ENCODE measurements around the gene BAZ2B.

BAZ2B gene

DNA sequence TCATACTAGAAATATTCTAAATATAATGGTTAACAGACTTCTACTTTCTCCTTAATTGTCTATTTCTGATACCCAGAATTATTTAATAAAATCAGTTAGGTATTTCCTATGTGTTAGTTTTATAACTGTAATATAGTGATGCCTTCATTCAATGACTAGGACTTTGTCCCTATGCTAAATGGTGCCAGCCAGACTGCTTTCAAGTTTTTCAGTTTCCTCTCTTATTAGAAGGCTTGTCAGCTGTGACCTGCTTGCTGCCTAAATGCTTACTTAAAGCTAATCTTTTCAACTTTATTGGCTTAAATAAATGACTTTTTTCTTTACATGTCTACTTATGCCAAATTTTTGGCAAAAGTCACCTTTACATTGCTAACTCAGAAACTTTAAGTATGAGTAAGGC lies 30.7 kb downstream of the BAZ2B start:
- no peak for DNase-seq (ENCODE audit: low read depth in 2 of 3, low spot score in 1 of 3)

GRCh38 chr2:159584796-159585195 lies 31.6 kb downstream of the BAZ2B start:
- no peak for DNase-seq (ENCODE audit: low read depth in 2 of 3, low spot score in 1 of 3)

DNA sequence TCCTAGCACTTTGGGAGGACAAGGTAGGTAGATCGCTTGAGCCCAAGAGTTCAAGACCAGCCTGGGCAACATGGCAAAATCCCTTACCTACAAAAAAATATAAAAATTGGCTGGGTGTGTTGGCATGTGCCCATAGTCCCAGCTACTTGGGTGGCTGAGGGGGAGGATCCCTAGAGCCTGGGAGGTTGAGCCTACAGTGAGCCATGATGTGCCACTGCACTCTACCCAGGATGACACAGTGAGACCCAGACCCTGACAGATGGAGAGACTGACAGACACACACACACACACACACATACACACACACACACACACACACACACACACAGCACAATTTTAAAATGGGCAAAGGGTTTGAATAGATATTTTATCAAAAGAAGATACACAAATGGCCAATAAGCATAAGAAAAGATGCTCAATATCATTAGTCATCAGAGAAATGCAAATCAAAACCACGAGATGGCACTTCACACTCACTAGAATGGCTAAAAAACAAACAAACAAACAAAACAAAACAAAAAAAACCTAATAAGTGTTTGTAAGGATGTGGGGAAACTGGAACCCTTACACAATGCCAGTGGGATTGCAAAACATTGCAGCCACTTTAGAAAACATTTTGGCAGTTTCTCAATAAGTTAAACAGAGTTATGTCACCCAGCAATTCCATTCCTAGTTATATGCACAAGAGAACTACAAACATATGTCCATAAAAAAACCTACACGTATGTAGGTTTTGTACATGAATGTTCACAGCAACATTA lies 42.3 kb downstream of the BAZ2B start:
- no peak for DNase-seq (ENCODE audit: low read depth in 2 of 3, low spot score in 1 of 3)

DNA sequence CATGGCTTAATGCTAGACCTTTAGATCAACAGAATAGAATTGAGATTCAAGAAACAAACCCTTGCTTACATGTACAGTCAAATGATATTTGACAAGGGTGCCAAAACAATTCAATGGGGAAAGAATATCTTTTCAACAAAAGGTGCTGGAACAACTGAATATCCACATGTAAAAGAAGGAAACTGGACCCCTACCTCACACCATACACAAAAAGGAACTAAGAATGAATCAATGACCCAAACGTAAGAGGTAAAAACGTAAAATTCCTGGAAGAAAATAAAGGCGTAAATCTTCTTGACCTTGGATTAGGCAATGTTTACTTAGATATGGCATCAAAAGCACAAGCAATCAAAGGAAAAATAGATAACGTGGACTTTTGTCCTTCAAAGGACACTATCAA lies 43.1 kb downstream of the BAZ2B start:
- no peak for DNase-seq (ENCODE audit: low read depth in 2 of 3, low spot score in 1 of 3)

- no peak for DNase-seq (ENCODE audit: low read depth in 2 of 3, low spot score in 1 of 3)
These were observed 43.9 kb downstream of the BAZ2B start for GRCh38 chr2:159572459-159572858.

DNA sequence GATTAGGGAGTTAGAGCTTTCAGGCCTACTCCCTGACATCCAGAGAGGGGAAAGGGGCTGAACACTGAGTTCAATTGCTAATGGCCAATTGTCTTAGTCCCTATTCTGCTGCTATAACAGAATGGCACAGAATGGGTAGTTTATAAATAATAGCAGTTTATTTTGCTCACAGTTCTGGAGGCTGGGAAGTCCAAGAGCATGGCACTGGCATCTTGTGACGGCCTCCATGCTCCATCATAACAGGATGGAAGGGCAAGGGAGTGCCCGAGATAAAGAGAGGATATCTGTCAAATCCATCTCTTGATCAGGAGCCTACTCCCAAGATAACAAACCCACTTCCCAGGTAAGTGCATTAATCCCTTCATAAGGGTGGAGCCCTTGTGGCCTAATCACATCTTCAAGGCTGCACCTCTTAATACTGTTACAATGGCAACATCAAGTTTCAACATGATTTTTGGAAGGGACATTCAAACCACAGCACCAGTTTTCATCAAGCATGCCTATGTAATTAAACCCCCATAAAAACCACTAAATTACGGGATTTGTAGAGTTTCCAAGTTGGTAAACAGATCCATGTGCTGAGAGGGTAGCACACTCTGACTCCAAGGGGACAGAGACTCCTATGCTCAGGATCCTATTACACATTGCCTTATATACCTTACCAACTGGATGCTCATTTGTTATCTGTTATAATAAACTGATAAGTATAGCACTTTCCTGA lies 44.6 kb downstream of the BAZ2B start:
- no peak for DNase-seq (ENCODE audit: low read depth in 2 of 3, low spot score in 1 of 3)

- no peak for DNase-seq (ENCODE audit: low read depth in 2 of 3, low spot score in 1 of 3)
These were observed 52.3 kb downstream of the BAZ2B start for GRCh38 chr2:159564081-159564480.

DNA sequence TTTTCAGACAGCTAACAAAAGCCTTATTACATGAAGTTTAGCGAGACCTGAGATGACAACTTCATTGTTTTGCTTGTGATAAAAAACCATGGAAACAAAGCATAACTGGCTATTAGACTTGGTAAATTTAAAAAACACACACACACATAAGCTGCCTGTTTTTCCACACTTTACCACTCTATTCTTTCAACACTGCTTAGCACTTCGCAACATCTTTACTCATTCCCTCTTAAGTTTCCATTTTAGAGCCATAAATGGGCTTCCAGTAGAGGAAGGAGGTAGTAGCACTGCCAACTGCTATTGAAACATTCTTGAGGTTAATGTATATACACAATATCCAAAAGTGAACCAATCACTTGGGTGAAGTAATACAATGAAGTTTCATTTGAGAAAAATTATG lies 54.1 kb downstream of the BAZ2B start:
- no peak for DNase-seq (ENCODE audit: low read depth in 2 of 3, low spot score in 1 of 3)

GRCh38 chr2:159561786-159562185 lies 54.6 kb downstream of the BAZ2B start:
- no peak for DNase-seq (ENCODE audit: low read depth in 2 of 3, low spot score in 1 of 3)

GRCh38 chr2:159561242-159561641 lies 55.1 kb downstream of the BAZ2B start:
- DNase-seq (ENCODE audit: low read depth in 2 of 3, low spot score in 1 of 3), result no peak

DNA sequence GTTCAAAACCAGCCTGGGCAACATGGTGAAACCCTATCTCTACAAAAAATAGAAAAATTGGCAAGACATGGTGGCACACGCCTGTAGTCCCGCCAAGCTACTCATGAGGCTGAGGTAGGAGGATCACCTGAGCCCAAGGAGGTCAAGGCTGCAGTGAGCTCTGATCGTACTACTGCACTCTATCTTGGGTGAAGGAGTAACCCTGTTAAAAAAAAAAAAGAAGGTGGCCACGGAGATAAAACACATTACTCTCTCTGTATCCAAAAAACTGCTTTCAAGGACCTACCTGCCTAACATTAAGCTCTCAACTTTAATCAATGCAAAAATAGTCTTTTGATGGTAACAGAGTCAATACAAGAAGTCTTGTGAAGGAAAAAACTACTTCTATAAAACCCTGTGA lies 57.3 kb downstream of the BAZ2B start:
- no peak for DNase-seq (ENCODE audit: low read depth in 2 of 3, low spot score in 1 of 3)

DNA sequence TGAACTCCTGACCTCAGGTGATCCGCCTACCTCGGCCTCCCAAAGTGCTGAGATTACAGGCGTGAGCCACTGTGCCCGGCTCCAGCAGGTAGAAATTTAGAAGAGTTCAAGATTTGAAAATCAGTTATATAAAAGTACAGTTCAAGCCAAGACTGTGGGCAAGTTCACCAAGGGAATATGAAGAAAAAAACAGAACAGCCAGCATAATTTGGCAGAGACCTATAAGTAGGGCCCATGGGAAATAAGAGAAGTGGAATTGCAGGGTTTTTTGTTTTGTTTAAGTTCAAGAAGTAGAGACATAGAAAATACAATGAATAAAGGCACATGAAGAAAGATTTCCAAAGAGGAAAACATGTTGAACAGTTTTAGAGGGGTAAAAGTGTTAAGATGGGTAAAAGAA lies 57.9 kb downstream of the BAZ2B start:
- no peak for DNase-seq (ENCODE audit: low read depth in 2 of 3, low spot score in 1 of 3)

DNA sequence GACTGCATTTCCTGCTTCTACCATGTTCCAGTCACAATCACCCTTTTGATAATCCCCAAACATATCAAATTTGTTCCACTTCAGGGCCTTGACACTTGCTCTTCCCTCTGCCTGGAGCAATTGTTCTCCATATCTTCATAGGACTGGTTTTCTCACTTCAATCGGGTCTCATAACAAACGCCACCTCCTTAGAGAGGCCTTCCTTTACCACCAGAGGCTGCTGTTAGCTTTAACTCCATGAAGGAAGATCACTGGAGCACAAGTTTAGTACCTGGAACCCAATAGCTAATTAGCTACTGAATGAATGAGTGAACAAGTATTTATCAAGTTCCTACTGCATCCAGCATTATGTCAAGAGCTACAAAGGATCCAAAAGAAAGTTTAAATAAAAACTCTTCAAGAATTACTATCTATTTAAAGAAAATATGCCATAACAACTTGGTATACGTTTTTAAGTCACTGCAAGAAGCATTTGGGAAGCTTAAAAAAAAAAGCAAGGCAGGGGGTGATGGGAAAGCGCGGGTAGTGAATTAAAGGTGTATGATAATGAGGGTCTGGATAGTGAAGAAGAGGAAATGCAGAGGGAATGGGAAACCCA lies 58.8 kb downstream of the BAZ2B start:
- DNase-seq (ENCODE audit: low read depth in 2 of 3, low spot score in 1 of 3), result no peak

DNA sequence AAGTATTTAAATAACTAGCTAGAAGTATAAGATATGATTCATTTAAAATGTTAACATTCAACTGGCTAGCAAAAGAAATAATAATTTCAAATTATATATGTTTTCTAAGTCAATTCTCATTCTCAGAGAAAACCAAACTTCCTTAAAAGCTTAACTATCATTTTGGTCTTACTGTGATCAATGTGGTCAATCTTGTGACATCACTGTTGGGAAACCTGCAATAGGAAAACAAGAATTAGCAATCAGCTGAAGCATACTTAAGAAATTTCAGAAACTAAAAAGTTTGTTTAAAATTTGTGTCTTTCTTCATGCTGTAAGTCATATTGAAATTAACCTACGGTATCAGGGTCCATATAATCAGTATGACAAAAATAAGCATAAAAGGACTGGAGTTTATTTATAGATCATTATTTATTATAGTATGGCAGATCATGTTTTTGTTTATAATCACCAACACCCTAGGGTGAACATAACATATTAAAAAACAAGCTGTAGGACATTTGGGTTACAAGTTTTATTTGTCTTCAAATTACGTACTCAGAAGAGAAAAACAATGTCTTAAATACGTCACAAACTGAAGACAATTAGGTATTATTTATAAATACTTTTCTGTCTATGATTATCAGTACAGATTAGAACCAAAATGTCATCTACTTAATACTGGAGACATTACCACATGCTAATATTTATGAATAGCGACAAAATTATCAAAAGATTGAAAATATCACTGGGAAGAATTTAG lies 60.5 kb downstream of the BAZ2B start:
- DNase-seq (ENCODE audit: low read depth in 2 of 3, low spot score in 1 of 3), result no peak

DNA sequence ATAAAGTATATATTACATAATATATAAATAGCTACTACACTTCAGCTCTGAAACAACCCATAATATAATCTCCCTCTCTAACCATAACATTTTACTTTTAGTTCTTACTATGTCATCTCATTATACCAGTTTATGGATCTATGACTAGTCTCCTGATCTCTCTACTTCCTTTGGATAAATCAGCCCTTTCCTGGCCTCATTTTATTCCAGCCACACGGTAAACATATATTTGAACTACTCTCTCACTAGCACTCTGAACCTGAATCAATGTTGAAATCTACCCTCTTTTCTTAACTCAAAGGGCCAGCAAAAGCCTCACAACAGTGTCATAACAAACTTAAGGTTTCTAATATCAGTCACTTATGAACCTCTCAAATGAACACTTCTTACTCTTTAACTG lies 62.6 kb downstream of the BAZ2B start:
- DNase-seq (ENCODE audit: low read depth in 2 of 3, low spot score in 1 of 3), result no peak

DNA sequence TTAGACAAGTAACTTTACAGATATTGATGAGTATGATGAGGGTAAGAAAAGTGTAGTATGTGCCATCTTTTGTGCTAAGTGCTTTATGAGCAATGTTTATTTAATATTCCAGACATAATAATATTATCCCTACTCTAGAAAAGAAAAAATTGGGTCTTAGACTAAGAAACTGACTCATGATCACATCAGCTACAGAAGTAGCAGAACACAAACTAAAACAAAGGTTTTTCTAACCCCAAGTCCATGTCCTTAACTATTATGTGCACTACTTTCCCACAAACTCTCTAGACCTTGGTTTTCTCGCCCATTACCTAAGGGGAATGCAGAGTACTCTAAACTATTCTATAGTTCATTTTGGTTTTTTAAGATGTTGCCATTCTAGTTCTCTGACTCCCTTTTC lies 64.5 kb downstream of the BAZ2B start:
- DNase-seq (ENCODE audit: low read depth in 2 of 3, low spot score in 1 of 3), result no peak

- DNase-seq (ENCODE audit: low read depth in 2 of 3, low spot score in 1 of 3), result no peak
These were observed 66.1 kb downstream of the BAZ2B start for GRCh38 chr2:159550231-159550630.

- DNase-seq (ENCODE audit: low read depth in 2 of 3, low spot score in 1 of 3), result no peak
These were observed 67.1 kb downstream of the BAZ2B start for GRCh38 chr2:159549234-159549633.

- DNase-seq (ENCODE audit: low read depth in 2 of 3, low spot score in 1 of 3), result no peak
These were observed 69.5 kb downstream of the BAZ2B start for GRCh38 chr2:159546716-159547430.

- no peak for DNase-seq (ENCODE audit: low read depth in 2 of 3, low spot score in 1 of 3)
These were observed 70.3 kb downstream of the BAZ2B start for GRCh38 chr2:159546039-159546438.

DNA sequence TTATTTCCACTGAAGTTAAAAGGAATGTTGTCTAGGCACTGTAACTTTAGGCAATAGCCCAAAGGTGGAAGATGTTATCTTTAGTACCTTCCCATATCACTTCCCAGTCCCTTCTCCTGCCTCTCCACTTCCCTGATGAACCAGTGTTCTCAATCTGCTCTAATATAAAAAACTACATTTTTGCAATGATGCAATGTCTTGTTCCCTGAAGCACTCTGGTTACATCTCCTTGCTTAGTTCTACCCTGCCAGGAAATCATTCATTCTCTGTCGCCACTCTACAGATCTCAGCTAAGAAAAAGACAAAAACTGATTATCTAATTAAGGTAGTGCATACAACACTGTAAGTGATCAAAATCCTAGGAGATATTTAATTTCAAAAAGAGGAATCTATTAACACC lies 71.3 kb downstream of the BAZ2B start:
- DNase-seq (ENCODE audit: low read depth in 2 of 3, low spot score in 1 of 3), result no peak
